ENCODE measurements around the gene KRTAP2-4. TPM values are rescaled to one million over a fixed set of nuclear protein-coding genes. Genes with fewer than 3 reads are reported as not detected.

KRTAP2-4 gene
- total RNA-seq, 1 experiment from 2014 or later, result not detected

DNA sequence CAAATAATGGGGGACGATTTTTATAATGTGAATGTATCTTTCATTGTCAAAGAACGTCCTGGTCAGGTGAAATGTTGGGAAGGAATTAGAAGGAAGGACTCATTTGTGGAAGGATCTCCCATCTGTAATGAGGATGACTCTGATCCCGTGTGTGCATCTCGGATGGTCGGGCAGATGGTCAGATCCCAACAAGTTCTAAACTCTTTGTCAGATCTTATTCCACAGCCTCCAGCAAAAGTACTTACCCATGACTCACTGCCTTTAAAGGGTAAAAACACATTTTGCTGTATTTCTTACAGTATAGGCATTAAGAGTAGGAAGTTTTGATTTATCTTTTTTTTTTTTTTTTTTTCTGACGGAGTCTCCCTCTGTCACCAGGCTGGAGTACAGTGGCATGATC, 32.8 kb upstream of the KRTAP2-4 start:
- no peak overlapping the region for H3K27ac ChIP-seq (ENCODE audit: insufficient read length, low read depth, low read length)

More for the DNA sequence above, 32.8 kb upstream of the KRTAP2-4 start:
- H3K27me3 Mint-ChIP-seq (ENCODE audit: low read depth), result peaks cover 1% of the 10 kb centered on the region; the same call in 1 of the 2 replicates
- H2BK20ac ChIP-seq (ENCODE audit: low read depth, low read length, poor library complexity, severe bottlenecking), result no peak overlapping the region
- peaks cover 0 to 10% (median 3%) of the 10 kb centered on the region in 3 experiments; a peak in 3 of 7 replicates for H3K36me3 Mint-ChIP-seq (ENCODE audit: insufficient read depth in 1 of 3, low read depth in 3 of 3)
- no peaks in the 10 kb centered on the region for H3K23me2 ChIP-seq (ENCODE audit: insufficient read length, low read depth, low read length, poor library complexity, severe bottlenecking)
- TF ChIP-seq, protein P1, sequence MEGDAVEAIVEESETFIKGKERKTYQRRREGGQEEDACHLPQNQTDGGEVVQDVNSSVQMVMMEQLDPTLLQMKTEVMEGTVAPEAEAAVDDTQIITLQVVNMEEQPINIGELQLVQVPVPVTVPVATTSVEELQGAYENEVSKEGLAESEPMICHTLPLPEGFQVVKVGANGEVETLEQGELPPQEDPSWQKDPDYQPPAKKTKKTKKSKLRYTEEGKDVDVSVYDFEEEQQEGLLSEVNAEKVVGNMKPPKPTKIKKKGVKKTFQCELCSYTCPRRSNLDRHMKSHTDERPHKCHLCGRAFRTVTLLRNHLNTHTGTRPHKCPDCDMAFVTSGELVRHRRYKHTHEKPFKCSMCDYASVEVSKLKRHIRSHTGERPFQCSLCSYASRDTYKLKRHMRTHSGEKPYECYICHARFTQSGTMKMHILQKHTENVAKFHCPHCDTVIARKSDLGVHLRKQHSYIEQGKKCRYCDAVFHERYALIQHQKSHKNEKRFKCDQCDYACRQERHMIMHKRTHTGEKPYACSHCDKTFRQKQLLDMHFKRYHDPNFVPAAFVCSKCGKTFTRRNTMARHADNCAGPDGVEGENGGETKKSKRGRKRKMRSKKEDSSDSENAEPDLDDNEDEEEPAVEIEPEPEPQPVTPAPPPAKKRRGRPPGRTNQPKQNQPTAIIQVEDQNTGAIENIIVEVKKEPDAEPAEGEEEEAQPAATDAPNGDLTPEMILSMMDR (conservative IDR thresholded peaks at IDR 0.05), result no peak
- H3K9ac ChIP-seq (ENCODE audit: extremely low read depth, insufficient read length, low read length), result no peak overlapping the region
- no peak overlapping the region for H4K5ac ChIP-seq (ENCODE audit: insufficient read length, low read depth, low read length)
- H2AK5ac ChIP-seq (ENCODE audit: insufficient read length, low read length), result no peak overlapping the region
- H4K8ac ChIP-seq (replicated peaks; ENCODE audit: insufficient read length, low read depth, low read length), result no peak overlapping the region
- H3K4ac ChIP-seq (ENCODE audit: low read depth, low read length), result no peak overlapping the region
- H3K23ac ChIP-seq (ENCODE audit: insufficient read length, low read depth, low read length), result no peak overlapping the region
- no peaks in the 10 kb centered on the region for H4K20me1 ChIP-seq (ENCODE audit: control insufficient read depth, insufficient read depth, insufficient read length)
- no peak overlapping the region for H2BK5ac ChIP-seq (ENCODE audit: insufficient read length, low read length)
- no peak for DNase-seq
- H3K79me1 ChIP-seq (ENCODE audit: insufficient read depth, low read depth, low read length, poor library complexity, severe bottlenecking), result no peaks in the 10 kb centered on the region
- peaks cover 31 to 38% of the 10 kb centered on the region in 2 experiments for H3K4me1 Mint-ChIP-seq
- H2BK120ac ChIP-seq (ENCODE audit: low read depth, low read length, poor library complexity, severe bottlenecking), result no peak overlapping the region
- no peak overlapping the region for H3K56ac ChIP-seq (ENCODE audit: insufficient read length, low read depth, low read length)
- H3T11ph ChIP-seq (ENCODE audit: low read length), result no peak overlapping the region
- H2BK12ac ChIP-seq (ENCODE audit: insufficient read length, low read depth, low read length), result no peak overlapping the region
- H3K14ac ChIP-seq (ENCODE audit: insufficient read depth, low read length), result no peak overlapping the region
- no peaks in the 10 kb centered on the region for H3K27me3 ChIP-seq (ENCODE audit: insufficient read depth, low read length)
- no peak overlapping the region for H4K91ac ChIP-seq (ENCODE audit: insufficient read length, low read depth, low read length)
- no peak overlapping the region for H3K18ac ChIP-seq (ENCODE audit: insufficient read length, low read depth, low read length)
- no peak overlapping the region for H3K4me2 ChIP-seq (ENCODE audit: insufficient read depth, insufficient read length, low read length)
- H3K9me3 Mint-ChIP-seq, result peaks cover 4 to 11% of the 10 kb centered on the region in 2 experiments; a peak in 4 of 5 replicates
- H3K4me1 ChIP-seq (ENCODE audit: insufficient read depth, low read length), result no peaks in the 10 kb centered on the region
- H3K79me2 ChIP-seq (ENCODE audit: insufficient read depth, low read length), result no peaks in the 10 kb centered on the region
- H2BK15ac ChIP-seq (ENCODE audit: low read depth, low read length), result no peak overlapping the region
- H3K27ac Mint-ChIP-seq, result no peak overlapping the region
- H3K9me3 ChIP-seq (ENCODE audit: control insufficient read depth, low read depth, low read length), result no peaks in the 10 kb centered on the region
- no peak overlapping the region for H3K4me3 Mint-ChIP-seq
- H2AFZ ChIP-seq (ENCODE audit: low read length), result no peak overlapping the region
- no CpG with 5 or more reads among the region's 6 CpGs for WGBS (ENCODE audit: extremely low coverage, insufficient read length, low lambda C conversion rate)
